Epidermal melanocyte (primary cell): ENCODE data around the gene PNPLA7.

ENCODE experiments used
- DNase-seq: peaks from one replicate; pipeline ENCODE4 v3.0.0; 2011; ENCODE audit warnings: low spot score; ENCODE audit not compliant: insufficient read length

PNPLA7 gene

DNA sequence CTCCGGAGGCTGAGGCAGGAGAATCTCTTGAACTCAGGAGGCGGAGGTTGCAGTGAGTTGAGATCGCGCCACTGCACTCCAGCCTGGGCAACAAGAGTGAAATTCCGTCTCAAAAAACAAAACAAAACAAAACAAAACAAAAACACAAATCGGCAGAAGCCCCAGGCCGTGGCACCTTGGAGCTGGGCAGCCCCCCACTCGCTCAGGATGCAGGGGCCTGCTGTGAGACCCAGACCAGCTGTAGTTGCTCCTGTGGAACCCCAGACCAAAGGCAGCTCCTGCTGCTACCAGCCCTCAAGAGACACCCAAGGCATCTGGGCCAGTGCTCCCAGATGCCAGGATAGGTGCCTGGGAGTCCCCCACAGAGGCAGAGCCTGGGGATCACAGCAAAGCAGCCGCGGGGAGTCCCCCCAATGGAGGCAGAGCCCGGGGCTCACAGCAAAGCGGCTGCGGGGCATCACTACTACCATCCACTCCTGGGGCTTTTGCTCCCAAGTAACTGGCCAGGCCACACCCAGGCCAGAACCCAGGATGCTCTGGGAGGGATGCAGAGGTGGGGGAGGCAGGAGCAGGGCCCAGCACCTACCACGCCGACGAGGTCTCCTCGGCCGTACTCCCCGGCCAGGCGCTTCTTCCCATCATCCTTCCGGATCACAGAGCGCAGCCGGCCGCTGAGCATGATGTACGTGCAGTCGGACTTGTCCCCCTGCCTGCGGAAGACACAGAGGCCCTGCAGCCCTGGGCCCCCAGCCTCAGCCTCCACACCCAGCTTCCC is 53.4 kb downstream of the PNPLA7 start:
- DNase-seq = no peak

DNA sequence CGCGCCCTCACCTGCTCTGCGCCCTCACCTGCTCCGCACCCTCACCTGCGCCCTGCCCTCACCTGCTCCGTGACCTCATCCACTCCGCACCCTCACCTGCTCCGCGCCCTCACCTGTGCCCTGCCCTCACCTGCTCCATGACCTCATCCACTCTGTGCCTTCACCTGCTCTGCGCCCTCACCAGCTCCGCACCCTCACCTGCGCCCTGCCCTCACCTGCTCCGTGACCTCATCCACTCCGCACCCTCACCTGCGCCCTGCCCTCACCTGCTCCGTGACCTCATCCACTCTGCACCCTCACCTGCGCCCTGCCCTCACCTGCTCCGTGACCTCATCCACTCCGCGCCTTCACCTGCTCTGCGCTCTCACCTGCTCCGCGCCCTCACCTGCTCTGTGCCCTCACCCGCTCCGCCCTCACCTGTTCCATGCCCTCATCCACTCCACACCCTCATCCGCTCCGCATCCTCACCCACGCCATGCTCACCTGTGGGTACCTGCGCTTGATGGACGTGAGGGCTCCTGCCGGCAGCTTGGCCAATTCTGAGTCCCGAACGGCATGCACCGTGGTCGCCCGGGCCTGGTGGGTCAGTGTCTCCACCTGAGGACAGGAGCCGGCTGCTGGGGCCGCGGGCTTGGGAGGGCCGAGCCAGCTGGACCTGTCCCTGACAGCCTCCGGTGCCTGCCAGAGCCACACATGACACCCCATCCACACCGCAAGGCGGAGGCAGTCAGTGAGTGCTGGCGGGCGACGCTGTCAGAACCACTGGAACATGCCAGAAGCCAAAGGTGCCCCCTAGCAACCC is 55.5 kb downstream of the PNPLA7 start:
- no peak for DNase-seq

DNA sequence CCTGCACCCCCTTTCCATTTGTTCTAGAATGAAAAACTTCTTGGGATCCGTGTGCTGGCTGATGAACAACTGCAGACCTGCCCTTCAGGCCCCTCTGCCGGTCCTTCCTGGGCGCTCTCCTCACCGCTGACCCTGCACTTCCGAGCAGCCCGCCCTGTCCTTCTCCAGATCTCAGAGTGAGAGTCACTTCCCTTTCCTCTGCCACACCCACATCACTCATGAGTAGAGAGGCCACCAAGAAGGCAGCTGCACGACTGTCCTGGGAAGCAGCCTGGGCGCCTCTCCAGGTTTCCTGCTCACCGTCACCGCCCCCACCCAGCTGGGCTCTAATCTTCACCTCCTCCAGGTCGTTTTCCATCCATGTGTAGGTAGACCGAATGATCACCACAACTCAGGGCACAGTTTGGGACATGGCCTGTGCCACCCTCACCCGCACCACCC is 56.1 kb downstream of the PNPLA7 start:
- no peak for DNase-seq

DNA sequence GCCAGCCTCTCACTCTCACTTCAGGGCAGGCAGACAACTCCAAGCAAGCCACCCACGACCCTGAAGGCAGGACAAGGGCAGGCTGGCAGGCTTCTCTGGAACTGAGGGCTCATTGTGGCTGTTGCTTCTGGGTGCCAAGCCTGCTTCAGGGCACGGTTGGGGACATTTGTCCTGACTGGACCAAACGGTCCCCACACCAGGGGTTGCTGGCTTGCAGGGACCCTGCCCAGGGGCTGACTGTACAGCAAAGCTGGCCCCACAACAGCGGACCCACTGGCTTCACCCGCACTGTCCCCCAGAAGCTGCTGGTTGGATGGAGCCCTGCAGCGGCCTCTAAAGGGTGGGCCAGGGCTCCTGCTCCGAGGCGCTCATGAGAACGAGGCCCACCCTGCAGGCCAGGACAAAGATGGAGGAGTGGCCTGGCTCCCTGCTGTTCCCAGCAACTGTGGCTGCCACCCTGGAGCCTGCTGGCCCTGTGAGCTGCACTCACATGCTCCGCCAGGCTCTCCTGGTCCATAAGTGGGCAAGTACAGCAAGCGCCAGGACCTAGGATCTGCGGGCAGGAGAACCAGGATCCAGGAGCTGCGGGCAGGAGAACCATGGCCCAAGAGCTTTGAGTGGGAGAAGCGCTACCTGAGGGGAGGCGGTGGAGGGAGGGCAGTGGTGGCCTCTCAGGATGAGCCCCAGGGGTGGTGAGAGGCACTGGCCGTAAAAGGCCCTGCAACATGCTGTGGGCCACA is 56.7 kb downstream of the PNPLA7 start:
- DNase-seq = no peak

DNA sequence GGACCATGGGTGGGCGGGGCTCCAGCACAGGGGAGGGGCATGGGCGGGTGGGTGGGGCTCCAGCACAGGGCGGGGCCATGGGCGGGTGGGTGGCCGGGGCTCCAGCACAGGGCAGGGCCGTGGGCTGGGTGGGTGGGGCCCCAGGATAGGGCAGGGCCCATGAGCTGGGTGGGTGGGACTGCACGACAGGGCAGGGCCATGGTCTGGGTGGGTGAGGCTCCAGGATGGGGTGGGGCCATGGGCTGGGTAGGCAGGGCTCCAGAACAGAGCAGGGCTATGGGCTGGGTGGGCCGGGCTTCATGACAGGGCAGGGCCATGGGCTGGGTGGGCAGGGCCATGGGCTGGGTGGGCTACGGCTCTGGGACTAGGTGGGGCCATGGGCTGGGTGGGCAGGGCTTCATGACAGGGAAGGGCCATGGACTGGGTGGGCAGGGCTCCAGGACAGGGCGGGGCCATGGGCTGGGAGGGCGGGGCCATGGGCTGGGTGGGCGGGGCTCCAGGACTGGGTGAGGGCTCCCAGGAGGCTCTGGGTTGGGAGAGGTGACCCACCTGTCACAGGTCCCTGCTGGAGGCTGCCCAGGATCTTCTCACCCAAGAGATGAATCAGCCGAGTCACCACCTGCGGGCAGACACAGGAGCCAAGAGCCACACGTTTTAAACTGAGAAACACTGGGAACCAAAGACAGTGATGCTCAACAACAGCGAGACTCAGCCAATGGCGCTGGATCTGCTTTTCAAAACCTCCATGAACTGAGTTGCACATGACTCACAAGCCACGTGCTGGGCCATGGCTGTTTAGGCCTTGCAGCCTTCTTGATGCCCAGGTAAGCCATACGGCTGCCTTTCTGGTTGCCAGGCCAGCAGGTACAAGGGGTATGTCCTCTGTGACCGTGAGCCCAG is 57.5 kb downstream of the PNPLA7 start:
- DNase-seq = no peak

DNA sequence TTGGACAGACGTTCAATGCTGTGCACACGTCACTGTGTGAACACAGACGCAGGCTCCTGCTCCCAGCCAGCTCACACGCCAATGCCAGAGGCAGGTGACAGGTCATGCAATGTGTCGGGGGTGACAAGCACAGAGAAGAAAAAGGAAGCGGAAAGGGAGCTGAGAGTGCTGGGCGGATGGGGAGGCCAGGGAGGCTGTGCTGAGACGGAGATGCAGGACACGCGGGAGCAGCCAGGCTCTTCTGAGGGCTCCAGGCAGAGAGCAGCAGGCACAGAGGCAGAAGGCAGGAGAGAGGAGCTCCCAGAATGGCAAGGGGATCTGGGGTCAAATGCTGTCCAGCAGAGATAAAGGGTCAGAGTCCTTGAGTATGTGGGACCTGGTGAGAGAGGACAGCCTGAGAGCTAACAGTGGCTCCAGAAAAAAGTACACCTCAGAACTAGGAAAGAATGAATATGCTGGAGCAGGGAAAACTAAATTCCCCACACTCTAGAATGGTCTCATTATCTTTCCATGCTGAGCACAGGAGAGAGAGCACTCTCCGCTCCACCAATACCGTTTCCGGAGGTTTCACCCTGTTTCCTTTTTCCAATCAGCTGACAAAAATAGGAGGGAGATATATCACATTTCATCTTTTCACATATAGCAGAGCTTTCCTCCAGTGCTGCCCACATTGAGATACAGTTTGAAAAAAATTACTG is 58.3 kb downstream of the PNPLA7 start:
- no peak for DNase-seq

DNA sequence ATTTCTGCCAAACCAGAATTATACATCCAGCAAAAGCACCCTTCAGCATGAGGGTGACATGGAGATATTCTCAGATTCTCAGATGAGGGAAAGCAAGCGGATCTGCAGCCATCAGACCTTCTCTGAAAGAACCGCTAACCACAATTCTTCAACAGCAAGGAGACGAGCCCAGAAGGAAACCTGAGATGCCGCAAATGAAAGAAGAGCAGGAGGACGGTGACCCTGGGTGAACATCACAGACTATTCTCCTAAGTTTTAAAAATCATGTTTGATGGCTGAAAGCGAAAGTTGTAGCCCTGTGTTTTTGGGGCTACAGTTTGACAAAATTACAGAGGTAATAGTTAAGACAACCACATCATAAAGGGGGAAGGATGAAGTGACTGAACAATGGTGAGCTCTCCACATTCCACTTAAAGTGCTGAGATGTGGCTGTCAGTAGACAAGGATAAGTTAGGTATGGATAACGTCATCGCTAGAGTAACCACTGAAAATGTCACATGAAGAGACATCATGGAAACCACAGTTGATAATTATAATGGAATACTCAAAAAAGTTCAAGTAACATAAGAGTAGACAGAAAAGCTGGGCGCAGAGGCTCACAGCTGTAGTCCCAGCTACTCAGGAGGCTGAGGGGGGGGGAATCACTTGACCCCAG is 59.5 kb downstream of the PNPLA7 start:
- no peak for DNase-seq

DNA sequence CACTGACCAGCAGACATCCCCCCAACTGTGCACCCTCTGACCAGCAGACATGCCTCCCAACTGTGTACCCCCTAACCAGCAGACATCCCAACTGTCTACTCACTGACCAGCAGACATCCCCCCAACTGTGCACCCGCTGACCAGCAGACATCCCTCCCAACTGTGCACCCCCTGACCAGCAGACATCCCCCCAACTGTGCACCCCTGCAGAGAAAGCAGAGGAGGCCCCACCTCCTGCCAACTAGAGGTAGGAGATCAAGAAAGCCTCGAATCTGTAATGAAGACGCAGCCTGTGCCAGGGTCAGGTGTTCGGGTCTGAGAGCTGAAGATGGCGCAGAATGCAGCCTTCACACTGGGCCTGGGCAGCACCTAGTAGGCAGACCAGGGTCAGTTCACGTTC is 61.3 kb downstream of the PNPLA7 start:
- DNase-seq = no peak

DNA sequence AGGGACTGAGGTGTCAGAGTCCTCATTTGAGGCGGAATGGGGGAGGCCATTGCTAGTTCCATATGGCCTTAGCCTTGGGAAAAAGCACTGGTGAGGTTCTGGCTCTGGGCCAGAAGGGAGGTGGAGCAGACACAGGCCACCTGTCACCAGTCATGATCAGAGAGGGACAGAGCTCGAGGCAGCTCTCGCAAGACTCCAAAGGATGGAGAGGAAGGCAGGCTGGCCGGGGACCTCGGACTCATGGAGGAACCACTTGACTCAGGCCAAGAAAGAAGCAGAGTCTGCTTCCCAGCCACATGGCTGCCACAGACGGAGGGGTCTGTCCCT is 61.9 kb downstream of the PNPLA7 start:
- no peak for DNase-seq

DNA sequence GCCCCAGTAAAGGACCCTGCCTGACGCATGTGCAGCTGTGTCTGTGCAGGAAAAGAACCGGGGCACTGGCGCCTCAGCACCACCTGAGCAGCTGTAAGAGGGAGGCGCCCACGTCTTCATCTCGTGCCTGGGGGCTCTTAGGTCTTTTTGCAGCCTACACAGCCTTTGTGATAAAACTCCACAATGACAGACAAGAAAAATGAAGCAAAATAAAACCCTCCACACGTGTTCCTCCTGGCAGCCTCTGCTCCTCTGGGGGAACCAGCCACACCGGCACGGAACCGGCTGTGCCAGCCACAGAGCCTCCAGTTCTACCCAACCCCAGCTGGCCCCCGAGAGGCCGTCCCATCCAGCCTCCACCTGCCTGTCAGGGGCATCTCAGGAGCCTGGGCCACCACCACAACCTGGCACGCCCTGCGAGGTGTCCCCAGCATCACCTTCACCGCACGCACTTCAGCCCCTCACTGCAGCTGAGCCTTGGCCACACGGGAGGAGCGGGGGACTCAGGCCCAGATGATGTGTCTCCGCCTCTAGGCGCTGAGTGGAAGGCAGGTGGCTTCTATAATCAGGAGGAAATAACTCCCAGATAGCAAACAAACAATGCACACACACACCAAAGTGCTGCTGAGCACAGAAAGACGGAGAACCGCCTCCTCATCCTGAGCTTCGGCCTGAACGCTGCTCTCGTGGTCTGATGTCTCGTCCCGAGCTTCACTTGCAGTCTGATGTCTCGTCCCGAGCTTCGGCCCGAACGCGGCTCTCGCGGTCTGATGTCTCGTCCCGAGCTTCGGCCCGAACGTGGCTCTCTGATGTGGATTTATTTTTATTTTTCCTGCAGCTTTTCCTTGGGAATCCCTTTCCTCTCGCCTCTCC is 62.5 kb downstream of the PNPLA7 start:
- DNase-seq = no peak

DNA sequence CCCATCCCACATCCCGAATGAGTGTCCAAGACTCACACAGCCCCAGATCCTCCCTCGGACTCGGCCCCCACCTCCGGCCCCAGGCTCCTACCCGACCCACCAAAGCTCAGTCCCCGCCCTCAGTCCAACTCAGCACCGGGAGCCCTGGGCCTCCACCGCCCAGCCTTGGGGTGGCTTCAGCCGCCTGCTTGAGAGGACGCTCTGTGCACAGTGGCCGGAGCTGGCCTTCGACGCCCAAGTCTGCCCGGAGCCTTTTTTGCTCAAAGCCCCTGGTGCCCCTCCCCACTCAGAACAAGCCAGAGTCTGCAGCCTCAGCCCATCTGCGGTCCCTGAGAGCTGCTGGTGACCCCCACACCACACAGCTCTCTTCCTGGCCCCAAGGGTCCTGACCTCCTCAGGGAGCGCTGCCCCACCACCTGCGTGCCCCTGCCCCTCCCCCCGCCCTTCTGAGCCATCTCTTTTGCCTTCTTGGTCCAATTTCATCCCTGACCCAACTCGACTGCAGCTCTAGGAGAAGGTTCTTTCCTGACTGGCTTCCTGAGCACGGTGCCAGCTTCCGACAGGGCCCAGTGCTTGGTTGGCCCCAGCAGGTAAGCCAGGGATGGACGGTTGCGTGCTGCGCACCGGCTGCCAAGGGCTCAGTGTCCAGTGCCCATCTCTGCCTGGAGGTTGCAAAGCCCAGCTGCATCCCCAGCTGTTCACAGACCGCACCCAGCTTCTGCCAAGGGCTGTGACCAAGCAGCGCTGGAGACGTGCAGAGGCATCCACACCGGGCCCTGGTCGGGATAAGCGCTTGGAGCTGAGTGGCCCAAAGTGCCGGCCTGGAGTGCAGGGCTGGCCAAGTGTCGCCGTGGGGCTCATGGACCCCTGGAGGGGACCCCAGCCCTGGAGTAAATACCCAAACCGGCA is 63.4 kb downstream of the PNPLA7 start:
- DNase-seq = no peak

DNA sequence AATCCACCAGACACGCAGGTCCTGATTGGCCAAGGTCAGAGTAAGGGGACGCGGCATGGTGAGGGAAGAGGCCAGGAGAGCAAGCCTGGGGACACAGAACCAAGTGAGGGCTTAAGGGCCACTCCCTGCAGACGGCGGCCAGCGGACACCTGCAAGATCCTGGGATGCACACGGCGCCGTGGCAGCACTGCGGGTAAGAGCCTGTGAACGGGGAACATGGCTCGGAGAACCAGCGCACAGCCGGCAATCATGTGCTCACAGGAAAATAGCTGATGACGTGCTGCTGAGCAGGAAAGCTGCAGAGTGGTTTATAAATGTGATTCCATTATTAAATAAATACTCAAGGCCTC is 64.1 kb downstream of the PNPLA7 start:
- no peak for DNase-seq

DNA sequence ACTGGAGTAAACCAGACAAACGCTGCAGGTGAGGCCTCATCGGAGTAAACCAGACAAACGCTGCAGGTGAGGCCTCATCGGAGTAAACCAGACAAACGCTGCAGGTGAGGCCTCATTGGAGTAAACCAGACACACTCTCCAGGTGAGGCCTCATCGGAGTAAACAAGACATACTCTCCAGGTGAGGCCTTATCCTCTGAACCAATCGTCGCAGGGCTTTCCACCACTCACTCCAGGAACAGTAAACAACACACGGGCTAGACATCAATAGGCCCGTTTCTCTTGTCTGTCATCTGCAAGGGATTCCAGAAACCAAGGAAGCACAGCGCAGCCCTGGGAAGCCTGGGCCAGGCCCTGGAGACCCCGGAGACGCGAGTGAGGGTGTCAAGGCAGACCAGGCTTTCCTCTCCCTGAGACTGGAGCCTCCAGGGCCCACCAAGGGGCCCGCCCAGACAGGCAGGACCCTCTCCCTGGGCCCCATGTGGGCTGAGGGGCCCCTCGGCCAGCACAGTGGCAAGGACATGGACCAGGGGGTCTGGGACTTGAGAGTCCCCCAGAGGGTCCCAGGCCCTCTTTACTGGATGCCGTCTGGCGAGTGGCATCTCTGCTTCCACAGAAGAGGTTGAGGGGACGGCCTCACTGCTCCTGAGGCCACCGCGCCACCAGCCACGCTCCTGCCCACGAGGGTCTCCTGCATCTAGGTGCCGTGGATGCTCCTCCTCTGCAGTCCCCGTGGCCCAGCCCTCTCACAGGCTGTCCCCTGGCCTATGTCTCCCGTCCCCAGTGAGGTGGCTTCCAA is 64.7 kb downstream of the PNPLA7 start:
- DNase-seq = no peak

DNA sequence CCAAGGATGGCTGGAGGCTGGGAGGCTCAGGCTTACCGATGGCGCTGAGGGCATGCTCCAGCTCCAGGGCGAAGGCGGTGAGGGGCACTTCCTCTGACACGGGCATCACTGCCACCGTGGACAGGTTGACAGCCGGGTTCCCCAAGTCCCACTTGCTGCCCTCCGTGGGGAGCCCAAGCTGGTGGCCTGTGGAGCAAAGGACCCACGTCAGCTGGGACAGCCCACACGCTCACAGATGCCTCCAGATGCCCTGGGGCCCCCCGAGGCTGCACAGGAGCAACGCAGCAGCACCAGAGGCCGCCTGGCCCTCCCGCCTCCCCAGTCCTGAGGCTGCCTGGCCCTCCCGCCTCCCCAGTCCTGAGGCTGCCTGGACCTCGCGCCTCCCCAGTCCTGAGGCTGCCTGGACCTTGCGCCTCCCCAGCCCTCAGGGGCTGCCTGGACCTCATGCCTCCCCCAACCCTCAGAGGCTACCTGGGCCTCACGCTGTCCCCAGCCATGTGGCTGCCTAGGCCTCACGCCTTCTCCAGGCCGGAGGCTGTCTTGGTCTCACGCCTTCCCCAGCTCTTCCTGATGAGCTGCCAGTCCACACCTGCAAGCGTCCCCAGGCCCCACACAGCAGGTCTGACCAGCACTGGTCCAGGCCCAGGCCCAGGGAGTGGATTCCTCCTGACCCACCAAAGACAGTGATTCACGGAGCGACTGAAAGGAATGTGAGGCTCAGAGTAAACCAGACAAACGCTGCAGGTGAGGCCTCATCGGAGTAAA is 65.5 kb downstream of the PNPLA7 start:
- DNase-seq = no peak

DNA sequence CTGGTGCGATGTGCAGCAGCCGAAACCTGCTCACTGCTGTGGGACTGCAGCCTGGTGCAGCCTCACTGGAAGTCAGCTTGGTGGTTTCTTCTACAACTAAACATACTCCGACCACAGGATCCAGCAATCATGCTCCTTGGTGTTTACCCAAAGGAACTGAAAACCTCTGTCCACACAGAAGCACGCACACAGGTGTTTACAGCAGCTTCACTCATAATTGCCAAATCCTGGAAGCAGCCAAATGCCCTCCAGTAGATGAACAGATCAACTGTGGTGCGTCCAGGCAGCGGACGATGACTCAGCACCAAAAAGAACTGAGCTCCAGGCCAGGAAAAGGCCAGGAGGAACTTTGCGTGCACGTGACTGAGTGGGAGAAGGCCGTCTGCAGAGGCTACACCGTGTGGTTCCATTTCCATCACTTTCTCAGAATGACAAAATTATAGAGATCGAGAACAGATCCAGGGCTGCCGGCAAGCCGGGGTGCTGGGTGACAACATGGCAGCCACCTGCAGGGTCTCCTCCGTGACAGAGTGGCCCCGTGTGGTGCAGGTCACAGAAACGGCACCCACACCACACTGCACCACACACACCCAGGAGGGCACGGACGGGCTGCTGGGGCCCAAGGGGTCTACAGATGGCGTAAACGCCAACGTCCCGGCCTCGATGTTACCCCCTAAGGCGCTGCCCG is 68.0 kb downstream of the PNPLA7 start:
- DNase-seq = no peak
